HepG2 (cell line): ENCODE data around the gene TBCD.

Experiments
- BRCA1 ChIP-seq: sonication (generic); formaldehyde crosslinking; IDR thresholded peaks from 2 replicates; pipeline ENCODE4 v1.4.0; 2020; ENCODE audit warnings: missing genetic modification reagents
- HNRNPLL ChIP-seq: fragments of 200-400 bp; formaldehyde crosslinking; IDR thresholded peaks from 2 replicates; pipeline ENCODE4 v1.6.1; 2017; ENCODE audit warnings: mild to moderate bottlenecking, low read depth, low read length; ENCODE audit not compliant: poor library complexity, severe bottlenecking
- MTF1 ChIP-seq: sonication (generic); formaldehyde crosslinking; IDR thresholded peaks from 2 replicates; pipeline ENCODE4 v1.5.0; 2020; ENCODE audit warnings: missing genetic modification reagents
- NFIB ChIP-seq: sonication (generic); formaldehyde crosslinking; IDR thresholded peaks from 2 replicates; pipeline ENCODE4 v1.9.0; 2021; ENCODE audit warnings: missing genetic modification reagents, mild to moderate bottlenecking, borderline replicate concordance
- SUZ12 ChIP-seq: fragments of 150-350 bp; IDR thresholded peaks from 2 replicates; pipeline ENCODE4 v1.6.1; 2014; ENCODE audit warnings: low read depth, low read length
- ZNF331 ChIP-seq: sonication (generic); formaldehyde crosslinking; IDR thresholded peaks from 2 replicates; pipeline ENCODE4 v1.4.0; 2020; ENCODE audit warnings: missing genetic modification reagents
- ZNF431 ChIP-seq: sonication (generic); formaldehyde crosslinking; IDR thresholded peaks from 2 replicates; pipeline ENCODE4 v1.9.0; 2022; ENCODE audit warnings: missing genetic modification reagents, low read depth, mild to moderate bottlenecking, borderline replicate concordance
- ZNF788 ChIP-seq: sonication (generic); formaldehyde crosslinking; IDR thresholded peaks from 2 replicates; pipeline ENCODE4 v1.5.0; 2020; ENCODE audit warnings: mild to moderate bottlenecking, missing genetic modification reagents, borderline replicate concordance
- TF ChIP-seq, protein P1 (sequence below): sonication (generic); formaldehyde crosslinking; IDR thresholded peaks from 2 replicates; pipeline ENCODE4 v1.4.0; 2020; ENCODE audit warnings: mild to moderate bottlenecking, low read depth, missing genetic modification reagents
- TF ChIP-seq, protein P2 (sequence below): sonication (generic); formaldehyde crosslinking; IDR thresholded peaks from 2 replicates; pipeline ENCODE4 v1.4.0; 2020; ENCODE audit warnings: low read depth, missing genetic modification reagents

DNA sequence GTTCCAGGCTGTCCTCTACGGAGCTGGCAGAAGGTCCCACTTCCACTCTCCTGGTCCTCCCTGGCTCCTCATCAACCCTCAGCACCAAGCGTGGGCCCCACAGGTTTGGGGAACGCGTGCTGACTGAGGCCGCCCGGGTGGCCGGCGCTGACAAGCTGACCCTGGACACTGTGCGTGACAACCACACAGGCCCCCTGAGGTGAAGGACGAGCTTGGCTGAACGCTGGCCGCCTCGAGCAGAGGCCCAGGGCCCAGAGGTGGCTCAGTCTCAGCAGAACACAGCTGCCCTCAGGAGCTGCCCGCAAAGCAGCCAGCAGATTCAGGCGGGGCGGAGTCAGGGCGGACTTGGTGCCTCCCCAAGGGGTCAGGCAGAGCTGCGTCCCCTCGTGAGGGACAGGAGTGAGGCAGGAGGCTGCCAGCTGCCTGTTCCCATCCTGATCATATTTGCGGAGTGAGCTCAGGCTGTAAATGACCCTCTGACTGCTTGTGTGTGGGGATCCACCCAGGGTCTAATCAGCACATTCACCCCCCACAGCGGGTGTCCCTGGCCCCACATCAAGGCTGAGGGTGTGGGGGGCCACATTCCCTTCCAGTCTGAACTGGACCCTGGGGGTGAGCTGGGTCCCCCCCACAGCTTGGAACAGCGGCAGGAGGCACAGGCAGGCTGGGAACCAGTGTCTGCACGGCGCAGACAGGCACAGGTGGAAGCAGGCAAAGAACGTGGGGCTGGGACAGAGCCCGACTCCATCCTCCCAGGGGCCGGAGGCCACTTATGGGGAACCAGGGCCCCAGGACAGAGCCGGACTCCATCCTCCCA, 222.5 kb downstream of the TBCD start:
- TF ChIP-seq, protein P1, sequence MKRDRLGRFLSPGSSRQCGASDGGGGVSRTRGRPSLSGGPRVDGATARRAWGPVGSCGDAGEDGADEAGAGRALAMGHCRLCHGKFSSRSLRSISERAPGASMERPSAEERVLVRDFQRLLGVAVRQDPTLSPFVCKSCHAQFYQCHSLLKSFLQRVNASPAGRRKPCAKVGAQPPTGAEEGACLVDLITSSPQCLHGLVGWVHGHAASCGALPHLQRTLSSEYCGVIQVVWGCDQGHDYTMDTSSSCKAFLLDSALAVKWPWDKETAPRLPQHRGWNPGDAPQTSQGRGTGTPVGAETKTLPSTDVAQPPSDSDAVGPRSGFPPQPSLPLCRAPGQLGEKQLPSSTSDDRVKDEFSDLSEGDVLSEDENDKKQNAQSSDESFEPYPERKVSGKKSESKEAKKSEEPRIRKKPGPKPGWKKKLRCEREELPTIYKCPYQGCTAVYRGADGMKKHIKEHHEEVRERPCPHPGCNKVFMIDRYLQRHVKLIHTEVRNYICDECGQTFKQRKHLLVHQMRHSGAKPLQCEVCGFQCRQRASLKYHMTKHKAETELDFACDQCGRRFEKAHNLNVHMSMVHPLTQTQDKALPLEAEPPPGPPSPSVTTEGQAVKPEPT (CRISPR knock-in tag) = no peak
- TF ChIP-seq NFIB (no peak), ZNF331 (CRISPR knock-in tag) (no peak), BRCA1 (no peak), SUZ12 (no peak), ZNF788 (CRISPR knock-in tag) (no peak), MTF1 (CRISPR knock-in tag) (no peak), HNRNPLL (no peak), ZNF431 (CRISPR knock-in tag) (no peak)
- TF ChIP-seq, protein P2, sequence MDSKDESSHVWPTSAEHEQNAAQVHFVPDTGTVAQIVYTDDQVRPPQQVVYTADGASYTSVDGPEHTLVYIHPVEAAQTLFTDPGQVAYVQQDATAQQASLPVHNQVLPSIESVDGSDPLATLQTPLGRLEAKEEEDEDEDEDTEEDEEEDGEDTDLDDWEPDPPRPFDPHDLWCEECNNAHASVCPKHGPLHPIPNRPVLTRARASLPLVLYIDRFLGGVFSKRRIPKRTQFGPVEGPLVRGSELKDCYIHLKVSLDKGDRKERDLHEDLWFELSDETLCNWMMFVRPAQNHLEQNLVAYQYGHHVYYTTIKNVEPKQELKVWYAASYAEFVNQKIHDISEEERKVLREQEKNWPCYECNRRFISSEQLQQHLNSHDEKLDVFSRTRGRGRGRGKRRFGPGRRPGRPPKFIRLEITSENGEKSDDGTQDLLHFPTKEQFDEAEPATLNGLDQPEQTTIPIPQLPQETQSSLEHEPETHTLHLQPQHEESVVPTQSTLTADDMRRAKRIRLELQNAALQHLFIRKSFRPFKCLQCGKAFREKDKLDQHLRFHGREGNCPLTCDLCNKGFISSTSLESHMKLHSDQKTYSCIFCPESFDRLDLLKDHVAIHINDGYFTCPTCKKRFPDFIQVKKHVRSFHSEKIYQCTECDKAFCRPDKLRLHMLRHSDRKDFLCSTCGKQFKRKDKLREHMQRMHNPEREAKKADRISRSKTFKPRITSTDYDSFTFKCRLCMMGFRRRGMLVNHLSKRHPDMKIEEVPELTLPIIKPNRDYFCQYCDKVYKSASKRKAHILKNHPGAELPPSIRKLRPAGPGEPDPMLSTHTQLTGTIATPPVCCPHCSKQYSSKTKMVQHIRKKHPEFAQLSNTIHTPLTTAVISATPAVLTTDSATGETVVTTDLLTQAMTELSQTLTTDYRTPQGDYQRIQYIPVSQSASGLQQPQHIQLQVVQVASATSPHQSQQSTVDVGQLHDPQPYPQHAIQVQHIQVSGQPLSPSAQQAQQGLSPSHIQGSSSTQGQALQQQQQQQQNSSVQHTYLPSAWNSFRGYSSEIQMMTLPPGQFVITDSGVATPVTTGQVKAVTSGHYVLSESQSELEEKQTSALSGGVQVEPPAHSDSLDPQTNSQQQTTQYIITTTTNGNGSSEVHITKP (CRISPR knock-in tag) = no peak
